HCT116 (cell line): ENCODE results near the gene SVBP. TPM values are rescaled to one million over a fixed set of nuclear protein-coding genes. Genes with fewer than 3 reads are reported as not detected.

Experiments used
- ATAC-seq: fragments of 200-7000 bp; cut with Tn5 transposase; 2 replicates; pipeline ENCODE4 v1.9.1; 2020; ENCODE audit warnings: mild to moderate bottlenecking, moderate library complexity
- BruUV-seq: library from RNA; stranded (reverse); fragments of 400-500 nt; replicated peaks from 2 replicates; lab custom pipeline; 2021; lab: Mats Ljungman, UMichigan
- CTCF ChIA-PET: fragments of 300-600 bp; sonication (Branson Sonifier 250); formaldehyde crosslinking; loops from one replicate; lab custom pipeline; 2021; ENCODE audit warnings: antibody characterized with exemption; lab: Charles Lee
- POLR2A ChIA-PET: fragments of 300-600, 350-600 bp; sonication (Branson Sonifier 250); formaldehyde crosslinking; loops from one replicate; lab custom pipeline; 2021; ENCODE audit warnings: antibody characterized with exemption; lab: Charles Lee
- RAD21 ChIA-PET, 2 experiments: fragments of 300-600 bp; sonication (Branson Sonifier 250); formaldehyde crosslinking; loops; one replicate each; lab custom pipeline; 2023; ENCODE audit warnings: low total read pairs in 2 of 2; ENCODE audit not compliant: uncharacterized antibody in 2 of 2, unreplicated experiment in 2 of 2, low non-redundant PET in 1 of 2; lab: Charles Lee
- DNase-seq: peaks from one replicate; pipeline ENCODE4 v3.0.0-alpha.2; 2010; ENCODE audit warnings: low read depth, low spot score
- H2AFZ ChIP-seq: fragments of 200-600 bp; shearing (Covaris generic), sonication (generic); 2 replicates; pipeline ENCODE4 v1.6.1; 2017; ENCODE audit warnings: low read depth, mixed run types, mixed read lengths, antibody characterized with exemption, low read length; ENCODE audit not compliant: poor library complexity, severe bottlenecking
- H3K27ac ChIP-seq: 2 replicates; pipeline ENCODE4 v1.5.1; 2012; ENCODE audit warnings: low read depth, low read length
- H3K27me3 ChIP-seq: fragments of 200-600 bp; sonication (generic); 2 replicates; pipeline ENCODE4 v1.6.1; 2016; ENCODE audit warnings: mixed run types, low read length, mixed read lengths; ENCODE audit not compliant: insufficient read depth
- H3K36me3 ChIP-seq, 2 experiments: fragments of 200-500 bp in 1 of 2; fragments of 200-600 bp in 1 of 2; sonication (Bioruptor generic) in 1 of 2; sonication (generic) in 1 of 2; 2 replicates each; pipeline versions ENCODE4 v1.5.1 to v1.6.1; 2014 to 2016; ENCODE audit warnings: low read length in 2 of 2, inconsistent platforms in 1 of 2, mixed read lengths in 1 of 2, mixed run types in 1 of 2; ENCODE audit not compliant: insufficient read depth in 2 of 2, control insufficient read depth in 1 of 2
- H3K4me1 ChIP-seq, 2 experiments: fragments of 200-600 bp in 1 of 2; sonication (generic) in 1 of 2; 2 replicates each; pipeline versions ENCODE4 v1.5.1 to v1.6.1; 2012 to 2017; ENCODE audit warnings: low read length in 2 of 2, inconsistent platforms in 1 of 2, mild to moderate bottlenecking in 1 of 2, mixed read lengths in 1 of 2, mixed run types in 1 of 2, moderate library complexity in 1 of 2; ENCODE audit not compliant: insufficient read depth in 2 of 2, control insufficient read depth in 1 of 2
- H3K4me2 ChIP-seq: fragments of 200-600 bp; sonication (generic); 2 replicates; pipeline ENCODE4 v1.6.1; 2017; ENCODE audit warnings: mixed run types, low read length, mixed read lengths
- H3K4me3 ChIP-seq, 2 experiments: fragments of 200-600 bp in 1 of 2; sonication (generic) in 1 of 2; replicated peaks in 1 of 2; 2 replicates each; pipeline ENCODE4 v1.5.1; 2011 to 2016; ENCODE audit warnings: low read length in 2 of 2, control low read depth in 1 of 2, low read depth in 1 of 2, mild to moderate bottlenecking in 1 of 2, mixed read lengths in 1 of 2, mixed run types in 1 of 2
- H3K79me2 ChIP-seq: fragments of 200-600 bp; sonication (generic); 2 replicates; pipeline ENCODE4 v1.6.1; 2017; ENCODE audit warnings: mild to moderate bottlenecking, mixed run types, low read length, moderate library complexity, mixed read lengths; ENCODE audit not compliant: insufficient read depth
- H3K9ac ChIP-seq: fragments of 200-600 bp; sonication (generic); 2 replicates; pipeline ENCODE4 v1.6.1; 2016; ENCODE audit warnings: low read length, mixed read lengths
- H3K9me2 ChIP-seq: fragments of 200-600 bp; sonication (generic), shearing (Covaris generic); 2 replicates; pipeline ENCODE4 v1.6.1; 2017; ENCODE audit warnings: mixed run types, mild to moderate bottlenecking, moderate library complexity; ENCODE audit not compliant: insufficient read depth
- H3K9me3 ChIP-seq, 2 experiments: fragments of 200-500 bp in 1 of 2; fragments of 200-600 bp in 1 of 2; sonication (Bioruptor generic) in 1 of 2; sonication (generic) in 1 of 2; 2 replicates each; pipeline ENCODE4 v1.6.1; 2014 to 2017; ENCODE audit warnings: low read length in 2 of 2, mixed read lengths in 2 of 2, inconsistent platforms in 1 of 2, low read depth in 1 of 2, mild to moderate bottlenecking in 1 of 2, mixed run types in 1 of 2, moderate library complexity in 1 of 2; ENCODE audit not compliant: control insufficient read depth in 1 of 2, insufficient read depth in 1 of 2
- H4K20me1 ChIP-seq: fragments of 200-600 bp; sonication (generic), shearing (Covaris generic); 2 replicates; pipeline ENCODE4 v1.6.1; 2017; ENCODE audit warnings: mixed run types, mild to moderate bottlenecking, moderate library complexity; ENCODE audit not compliant: insufficient read depth
- CBX3 ChIP-seq: IDR thresholded peaks from 2 replicates; pipeline ENCODE4 v1.6.1; 2012; ENCODE audit warnings: low read depth
- EZH2phosphoT487 ChIP-seq: fragments of 200-600 bp; IDR thresholded peaks from 2 replicates; pipeline ENCODE4 v1.6.1; 2018; ENCODE audit warnings: antibody characterized with exemption, borderline replicate concordance
- FOSL1 ChIP-seq: IDR thresholded peaks from 2 replicates; pipeline ENCODE4 v1.6.1; 2012; ENCODE audit warnings: low read depth
- JUND ChIP-seq: IDR thresholded peaks from 2 replicates; pipeline ENCODE4 v1.6.1; 2012
- POLR2AphosphoS5 ChIP-seq: IDR thresholded peaks from 2 replicates; pipeline ENCODE4 v1.6.1; 2011; ENCODE audit warnings: mild to moderate bottlenecking, low read depth, low read length, moderate library complexity
- RAD21 ChIP-seq: IDR thresholded peaks from 2 replicates; pipeline ENCODE4 v1.6.1; 2012; ENCODE audit warnings: low read depth, mild to moderate bottlenecking
- SRF ChIP-seq: IDR thresholded peaks from 2 replicates; pipeline ENCODE4 v1.6.1; 2012; ENCODE audit warnings: low read depth
- YY1 ChIP-seq: IDR thresholded peaks from 2 replicates; pipeline ENCODE4 v1.6.1; 2011; ENCODE audit warnings: low read length, low read depth, moderate library complexity, mild to moderate bottlenecking; ENCODE audit not compliant: insufficient replicate concordance; ENCODE audit errors: extremely low read depth
- intact Hi-C: fragments of 100-400 bp; cut with micrococcal nuclease; formaldehyde crosslinking; loops from 2 replicates; pipeline ENCODE4 v1.10.0; 2022
- total RNA-seq: library from RNA; stranded (reverse); gene quantifications from one replicate; pipeline ENCODE4 v1.2.1, GENCODE V29; 2021; ENCODE audit not compliant: unreplicated experiment
- TF ChIP-seq, protein P1 (sequence below): IDR thresholded peaks from 2 replicates; pipeline ENCODE4 v1.6.1; 2011; ENCODE audit warnings: mild to moderate bottlenecking, low read length, moderate library complexity; ENCODE audit not compliant: insufficient replicate concordance; ENCODE audit errors: extremely low read depth
- TF ChIP-seq, protein P2 (sequence below): IDR thresholded peaks from 2 replicates; pipeline ENCODE4 v1.6.1; 2012; ENCODE audit warnings: low read depth
- TF ChIP-seq, protein P3 (sequence below): IDR thresholded peaks from 2 replicates; pipeline ENCODE4 v1.6.1; 2012
- TF ChIP-seq, protein P4 (sequence below), 3 experiments: fragments of 200-600 bp in 1 of 3; sonication (generic) in 1 of 3; IDR thresholded peaks in 2 of 3; conservative IDR thresholded peaks in 1 of 3; 2 replicates each; pipeline ENCODE4 v1.5.1; 2012 to 2017; ENCODE audit warnings: low read depth in 2 of 3, low read length in 2 of 3, antibody characterized with exemption in 1 of 3, borderline replicate concordance in 1 of 3, control low read depth in 1 of 3, mild to moderate bottlenecking in 1 of 3, mixed read lengths in 1 of 3, mixed run types in 1 of 3, moderate library complexity in 1 of 3; ENCODE audit not compliant: insufficient read depth in 1 of 3
- TF ChIP-seq, protein P5 (sequence below): IDR thresholded peaks from 2 replicates; pipeline ENCODE4 v1.6.1; 2012

Gene SVBP
- total RNA-seq, 1 experiment from 2014 or later = 14.4 TPM

DNA sequence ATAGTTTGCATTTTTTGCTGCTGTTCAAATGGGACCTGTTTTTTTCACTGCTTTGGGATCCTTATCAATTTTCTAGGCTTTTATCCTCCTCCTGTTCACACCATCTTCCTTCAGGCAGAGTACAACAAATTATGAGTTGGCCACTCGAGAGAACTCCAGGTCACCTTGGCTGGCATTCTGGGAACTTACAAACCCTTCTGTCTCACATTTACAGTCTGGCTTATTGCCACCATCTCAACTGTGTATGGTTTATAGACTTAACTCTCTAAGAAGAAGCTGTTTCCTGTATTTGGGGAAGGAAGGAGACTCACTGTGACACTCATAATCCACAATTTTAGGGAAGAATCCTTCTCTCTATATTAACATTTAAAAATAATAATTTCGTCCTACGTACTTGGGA lies 23.8 kb upstream of the SVBP start:
- Histone ChIP-seq H3K79me2 (no peaks in the 10 kb centered on the region), H3K9me2 (no peaks in the 10 kb centered on the region), H3K9me3 (no peaks in the 10 kb centered on the region), H3K9ac (no peak overlapping the region), H3K4me2 (no peak overlapping the region), H3K4me3 (no peak overlapping the region), H3K36me3 (no peaks in the 10 kb centered on the region), H3K27ac (no peak overlapping the region), H4K20me1 (no peaks in the 10 kb centered on the region), H2AFZ (no peak overlapping the region), H3K27me3 (no peaks in the 10 kb centered on the region), H3K4me1 (peaks cover 0 to 5% of the 10 kb centered on the region in 2 experiments; a peak in 1 of 4 replicates)
- POLR2A ChIA-PET = no interaction called here
- no TSS peak for BruUV-seq
- RAD21 ChIA-PET = no interaction called here
- CTCF ChIA-PET = no interaction called here
- intact Hi-C loops = no loop called here
- no peak for ATAC-seq
- no peak for DNase-seq
- TF ChIP-seq, protein P1, sequence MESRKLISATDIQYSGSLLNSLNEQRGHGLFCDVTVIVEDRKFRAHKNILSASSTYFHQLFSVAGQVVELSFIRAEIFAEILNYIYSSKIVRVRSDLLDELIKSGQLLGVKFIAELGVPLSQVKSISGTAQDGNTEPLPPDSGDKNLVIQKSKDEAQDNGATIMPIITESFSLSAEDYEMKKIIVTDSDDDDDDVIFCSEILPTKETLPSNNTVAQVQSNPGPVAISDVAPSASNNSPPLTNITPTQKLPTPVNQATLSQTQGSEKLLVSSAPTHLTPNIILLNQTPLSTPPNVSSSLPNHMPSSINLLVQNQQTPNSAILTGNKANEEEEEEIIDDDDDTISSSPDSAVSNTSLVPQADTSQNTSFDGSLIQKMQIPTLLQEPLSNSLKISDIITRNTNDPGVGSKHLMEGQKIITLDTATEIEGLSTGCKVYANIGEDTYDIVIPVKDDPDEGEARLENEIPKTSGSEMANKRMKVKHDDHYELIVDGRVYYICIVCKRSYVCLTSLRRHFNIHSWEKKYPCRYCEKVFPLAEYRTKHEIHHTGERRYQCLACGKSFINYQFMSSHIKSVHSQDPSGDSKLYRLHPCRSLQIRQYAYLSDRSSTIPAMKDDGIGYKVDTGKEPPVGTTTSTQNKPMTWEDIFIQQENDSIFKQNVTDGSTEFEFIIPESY = no peak
- TF ChIP-seq EZH2phosphoT487 (no peak), CBX3 (no peak), YY1 (no peak), FOSL1 (no peak), POLR2AphosphoS5 (no peak), SRF (no peak), RAD21 (no peak), JUND (no peak)
- TF ChIP-seq, protein P2, sequence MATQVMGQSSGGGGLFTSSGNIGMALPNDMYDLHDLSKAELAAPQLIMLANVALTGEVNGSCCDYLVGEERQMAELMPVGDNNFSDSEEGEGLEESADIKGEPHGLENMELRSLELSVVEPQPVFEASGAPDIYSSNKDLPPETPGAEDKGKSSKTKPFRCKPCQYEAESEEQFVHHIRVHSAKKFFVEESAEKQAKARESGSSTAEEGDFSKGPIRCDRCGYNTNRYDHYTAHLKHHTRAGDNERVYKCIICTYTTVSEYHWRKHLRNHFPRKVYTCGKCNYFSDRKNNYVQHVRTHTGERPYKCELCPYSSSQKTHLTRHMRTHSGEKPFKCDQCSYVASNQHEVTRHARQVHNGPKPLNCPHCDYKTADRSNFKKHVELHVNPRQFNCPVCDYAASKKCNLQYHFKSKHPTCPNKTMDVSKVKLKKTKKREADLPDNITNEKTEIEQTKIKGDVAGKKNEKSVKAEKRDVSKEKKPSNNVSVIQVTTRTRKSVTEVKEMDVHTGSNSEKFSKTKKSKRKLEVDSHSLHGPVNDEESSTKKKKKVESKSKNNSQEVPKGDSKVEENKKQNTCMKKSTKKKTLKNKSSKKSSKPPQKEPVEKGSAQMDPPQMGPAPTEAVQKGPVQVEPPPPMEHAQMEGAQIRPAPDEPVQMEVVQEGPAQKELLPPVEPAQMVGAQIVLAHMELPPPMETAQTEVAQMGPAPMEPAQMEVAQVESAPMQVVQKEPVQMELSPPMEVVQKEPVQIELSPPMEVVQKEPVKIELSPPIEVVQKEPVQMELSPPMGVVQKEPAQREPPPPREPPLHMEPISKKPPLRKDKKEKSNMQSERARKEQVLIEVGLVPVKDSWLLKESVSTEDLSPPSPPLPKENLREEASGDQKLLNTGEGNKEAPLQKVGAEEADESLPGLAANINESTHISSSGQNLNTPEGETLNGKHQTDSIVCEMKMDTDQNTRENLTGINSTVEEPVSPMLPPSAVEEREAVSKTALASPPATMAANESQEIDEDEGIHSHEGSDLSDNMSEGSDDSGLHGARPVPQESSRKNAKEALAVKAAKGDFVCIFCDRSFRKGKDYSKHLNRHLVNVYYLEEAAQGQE = no peak
- TF ChIP-seq, protein P3, sequence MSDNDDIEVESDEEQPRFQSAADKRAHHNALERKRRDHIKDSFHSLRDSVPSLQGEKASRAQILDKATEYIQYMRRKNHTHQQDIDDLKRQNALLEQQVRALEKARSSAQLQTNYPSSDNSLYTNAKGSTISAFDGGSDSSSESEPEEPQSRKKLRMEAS = no peak
- TF ChIP-seq, protein P4, sequence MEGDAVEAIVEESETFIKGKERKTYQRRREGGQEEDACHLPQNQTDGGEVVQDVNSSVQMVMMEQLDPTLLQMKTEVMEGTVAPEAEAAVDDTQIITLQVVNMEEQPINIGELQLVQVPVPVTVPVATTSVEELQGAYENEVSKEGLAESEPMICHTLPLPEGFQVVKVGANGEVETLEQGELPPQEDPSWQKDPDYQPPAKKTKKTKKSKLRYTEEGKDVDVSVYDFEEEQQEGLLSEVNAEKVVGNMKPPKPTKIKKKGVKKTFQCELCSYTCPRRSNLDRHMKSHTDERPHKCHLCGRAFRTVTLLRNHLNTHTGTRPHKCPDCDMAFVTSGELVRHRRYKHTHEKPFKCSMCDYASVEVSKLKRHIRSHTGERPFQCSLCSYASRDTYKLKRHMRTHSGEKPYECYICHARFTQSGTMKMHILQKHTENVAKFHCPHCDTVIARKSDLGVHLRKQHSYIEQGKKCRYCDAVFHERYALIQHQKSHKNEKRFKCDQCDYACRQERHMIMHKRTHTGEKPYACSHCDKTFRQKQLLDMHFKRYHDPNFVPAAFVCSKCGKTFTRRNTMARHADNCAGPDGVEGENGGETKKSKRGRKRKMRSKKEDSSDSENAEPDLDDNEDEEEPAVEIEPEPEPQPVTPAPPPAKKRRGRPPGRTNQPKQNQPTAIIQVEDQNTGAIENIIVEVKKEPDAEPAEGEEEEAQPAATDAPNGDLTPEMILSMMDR (IDR thresholded peaks at IDR 0.05 in 2 of 3, conservative IDR thresholded peaks at IDR 0.05 in 1 of 3; ENCODE audit: borderline replicate concordance in 1 of 3, insufficient read depth in 1 of 3, low read depth in 2 of 3, low read length in 2 of 3) = no peak
- TF ChIP-seq, protein P5, sequence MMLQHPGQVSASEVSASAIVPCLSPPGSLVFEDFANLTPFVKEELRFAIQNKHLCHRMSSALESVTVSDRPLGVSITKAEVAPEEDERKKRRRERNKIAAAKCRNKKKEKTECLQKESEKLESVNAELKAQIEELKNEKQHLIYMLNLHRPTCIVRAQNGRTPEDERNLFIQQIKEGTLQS = no peak
